ENCODE results near the gene XIAP.
"Not testable (repeated sequence)": the region's sequence is repeated elsewhere in the genome, so short reads cannot be mapped to it uniquely, and the experiment has no call there.

Gene XIAP

GRCh38 chrX:123873956-123874355 lies 14.1 kb downstream of the XIAP start:
- no CpG with 5 or more reads among the region's 1 CpG for WGBS, 2 experiments
- Histone ChIP-seq H3K9me3 (ENCODE audit: control insufficient read depth, low read length) (no peaks in the 10 kb centered on the region), H3K27me3 (ENCODE audit: control insufficient read depth, insufficient read depth, low read length, poor library complexity, severe bottlenecking) (no peaks in the 10 kb centered on the region)

GRCh38 chrX:123876177-123876576 lies 16.3 kb downstream of the XIAP start:
- H3K4me3 ChIP-seq (ENCODE audit: insufficient read depth, low read depth, low read length) = no peak overlapping the region
- WGBS, 2 experiments = 85 to 95% methylated on average over 1 to 2 of the region's 2 CpGs

More at GRCh38 chrX:123873956-123874355, 14.1 kb downstream of the XIAP start:
- Histone ChIP-seq H3K4me1 (ENCODE audit: control insufficient read depth, insufficient read depth, low read length) (no peaks in the 10 kb centered on the region), H3K4me3 (ENCODE audit: insufficient read depth, low read depth, low read length) (no peak overlapping the region), H3K36me3 (ENCODE audit: control insufficient read depth, insufficient read depth, low read length) (no peaks in the 10 kb centered on the region), H3K27ac (ENCODE audit: insufficient read depth, low read depth, low read length, poor library complexity, severe bottlenecking) (no peak overlapping the region)

GRCh38 chrX:123876844-123877243 lies 17.0 kb downstream of the XIAP start:
- H3K4me3 ChIP-seq (ENCODE audit: insufficient read depth, low read depth, low read length) = no peak overlapping the region
- no peaks in the 10 kb centered on the region for H3K27me3 ChIP-seq (ENCODE audit: control insufficient read depth, insufficient read depth, low read length, poor library complexity, severe bottlenecking)
- no peaks in the 10 kb centered on the region for H3K36me3 ChIP-seq (ENCODE audit: control insufficient read depth, insufficient read depth, low read length)
- no peak overlapping the region for H3K27ac ChIP-seq (ENCODE audit: insufficient read depth, low read depth, low read length, poor library complexity, severe bottlenecking)
- no peaks in the 10 kb centered on the region for H3K9me3 ChIP-seq (ENCODE audit: control insufficient read depth, low read length)
- 94 to 100% methylated on average over 2 of the region's 2 CpGs for WGBS, 2 experiments
- no peaks in the 10 kb centered on the region for H3K4me1 ChIP-seq (ENCODE audit: control insufficient read depth, insufficient read depth, low read length)

More at GRCh38 chrX:123876177-123876576, 16.3 kb downstream of the XIAP start:
- H3K4me1 ChIP-seq (ENCODE audit: control insufficient read depth, insufficient read depth, low read length) = no peaks in the 10 kb centered on the region
- H3K9me3 ChIP-seq (ENCODE audit: control insufficient read depth, low read length) = no peaks in the 10 kb centered on the region
- no peaks in the 10 kb centered on the region for H3K36me3 ChIP-seq (ENCODE audit: control insufficient read depth, insufficient read depth, low read length)
- no peaks in the 10 kb centered on the region for H3K27me3 ChIP-seq (ENCODE audit: control insufficient read depth, insufficient read depth, low read length, poor library complexity, severe bottlenecking)
- H3K27ac ChIP-seq (ENCODE audit: insufficient read depth, low read depth, low read length, poor library complexity, severe bottlenecking) = no peak overlapping the region

- Histone ChIP-seq H3K4me1 (ENCODE audit: control insufficient read depth, insufficient read depth, low read length) (no peaks in the 10 kb centered on the region), H3K9me3 (ENCODE audit: control insufficient read depth, low read length) (no peaks in the 10 kb centered on the region), H3K27me3 (ENCODE audit: control insufficient read depth, insufficient read depth, low read length, poor library complexity, severe bottlenecking) (no peaks in the 10 kb centered on the region), H3K36me3 (ENCODE audit: control insufficient read depth, insufficient read depth, low read length) (no peaks in the 10 kb centered on the region), H3K4me3 (ENCODE audit: insufficient read depth, low read depth, low read length) (no peak overlapping the region), H3K27ac (ENCODE audit: insufficient read depth, low read depth, low read length, poor library complexity, severe bottlenecking) (no peak overlapping the region)
- WGBS, 2 experiments = no CpG with 5 or more reads among the region's 2 CpGs
Observed at GRCh38 chrX:123878252-123878721, 18.4 kb downstream of the XIAP start.

- Histone ChIP-seq H3K27ac (ENCODE audit: insufficient read depth, low read depth, low read length, poor library complexity, severe bottlenecking) (no peak overlapping the region), H3K4me1 (ENCODE audit: control insufficient read depth, insufficient read depth, low read length) (no peaks in the 10 kb centered on the region), H3K36me3 (ENCODE audit: control insufficient read depth, insufficient read depth, low read length) (no peaks in the 10 kb centered on the region), H3K27me3 (ENCODE audit: control insufficient read depth, insufficient read depth, low read length, poor library complexity, severe bottlenecking) (no peaks in the 10 kb centered on the region), H3K9me3 (ENCODE audit: control insufficient read depth, low read length) (no peaks in the 10 kb centered on the region), H3K4me3 (ENCODE audit: insufficient read depth, low read depth, low read length) (no peak overlapping the region)
Observed at GRCh38 chrX:123881330-123881729, 21.5 kb downstream of the XIAP start.

GRCh38 chrX:123882391-123882790 lies 22.5 kb downstream of the XIAP start:
- H3K9me3 ChIP-seq (ENCODE audit: control insufficient read depth, low read length) = no peaks in the 10 kb centered on the region
- no peak overlapping the region for H3K27ac ChIP-seq (ENCODE audit: insufficient read depth, low read depth, low read length, poor library complexity, severe bottlenecking)
- H3K4me1 ChIP-seq (ENCODE audit: control insufficient read depth, insufficient read depth, low read length) = no peaks in the 10 kb centered on the region
- 92 to 95% methylated on average over 3 of the region's 3 CpGs for WGBS, 2 experiments
- no peaks in the 10 kb centered on the region for H3K36me3 ChIP-seq (ENCODE audit: control insufficient read depth, insufficient read depth, low read length)
- H3K4me3 ChIP-seq (ENCODE audit: insufficient read depth, low read depth, low read length) = no peak overlapping the region
- no peaks in the 10 kb centered on the region for H3K27me3 ChIP-seq (ENCODE audit: control insufficient read depth, insufficient read depth, low read length, poor library complexity, severe bottlenecking)

GRCh38 chrX:123884809-123885408 lies 25.1 kb downstream of the XIAP start:
- no peaks in the 10 kb centered on the region for H3K27me3 ChIP-seq (ENCODE audit: control insufficient read depth, insufficient read depth, low read length, poor library complexity, severe bottlenecking)
- H3K9me3 ChIP-seq (ENCODE audit: control insufficient read depth, low read length) = no peaks in the 10 kb centered on the region
- no peak overlapping the region for H3K4me3 ChIP-seq (ENCODE audit: insufficient read depth, low read depth, low read length)
- H3K4me1 ChIP-seq (ENCODE audit: control insufficient read depth, insufficient read depth, low read length) = no peaks in the 10 kb centered on the region
- H3K27ac ChIP-seq (ENCODE audit: insufficient read depth, low read depth, low read length, poor library complexity, severe bottlenecking) = no peak overlapping the region
- H3K36me3 ChIP-seq (ENCODE audit: control insufficient read depth, insufficient read depth, low read length) = no peaks in the 10 kb centered on the region

- Histone ChIP-seq H3K4me1 (ENCODE audit: control insufficient read depth, insufficient read depth, low read length) (no peaks in the 10 kb centered on the region), H3K27ac (ENCODE audit: insufficient read depth, low read depth, low read length, poor library complexity, severe bottlenecking) (no peak overlapping the region), H3K4me3 (ENCODE audit: insufficient read depth, low read depth, low read length) (no peak overlapping the region), H3K36me3 (ENCODE audit: control insufficient read depth, insufficient read depth, low read length) (no peaks in the 10 kb centered on the region), H3K9me3 (ENCODE audit: control insufficient read depth, low read length) (no peaks in the 10 kb centered on the region), H3K27me3 (ENCODE audit: control insufficient read depth, insufficient read depth, low read length, poor library complexity, severe bottlenecking) (no peaks in the 10 kb centered on the region)
- WGBS, 2 experiments = 88 to 93% methylated on average over 2 of the region's 3 CpGs
Observed at GRCh38 chrX:123899701-123900100, 39.8 kb downstream of the XIAP start.

GRCh38 chrX:123903261-123903660 lies 43.4 kb downstream of the XIAP start:
- not testable (repeated sequence) for H3K27ac ChIP-seq (ENCODE audit: insufficient read depth, low read depth, low read length, poor library complexity, severe bottlenecking); H3K36me3 ChIP-seq (ENCODE audit: control insufficient read depth, insufficient read depth, low read length); H3K4me1 ChIP-seq (ENCODE audit: control insufficient read depth, insufficient read depth, low read length); H3K9me3 ChIP-seq (ENCODE audit: control insufficient read depth, low read length); H3K27me3 ChIP-seq (ENCODE audit: control insufficient read depth, insufficient read depth, low read length, poor library complexity, severe bottlenecking); H3K4me3 ChIP-seq (ENCODE audit: insufficient read depth, low read depth, low read length)
- WGBS, 2 experiments = 97 to 98% methylated on average over 6 of the region's 7 CpGs

- H3K36me3 ChIP-seq (ENCODE audit: control insufficient read depth, insufficient read depth, low read length) = no peaks in the 10 kb centered on the region
- WGBS, 2 experiments = 90 to 92% methylated on average over 2 of the region's 2 CpGs
Observed at GRCh38 chrX:123905332-123905731, 45.5 kb downstream of the XIAP start.

More at GRCh38 chrX:123905332-123905731, 45.5 kb downstream of the XIAP start:
- Histone ChIP-seq H3K9me3 (ENCODE audit: control insufficient read depth, low read length) (no peaks in the 10 kb centered on the region), H3K4me3 (ENCODE audit: insufficient read depth, low read depth, low read length) (no peak overlapping the region), H3K4me1 (ENCODE audit: control insufficient read depth, insufficient read depth, low read length) (no peaks in the 10 kb centered on the region), H3K27me3 (ENCODE audit: control insufficient read depth, insufficient read depth, low read length, poor library complexity, severe bottlenecking) (no peaks in the 10 kb centered on the region), H3K27ac (ENCODE audit: insufficient read depth, low read depth, low read length, poor library complexity, severe bottlenecking) (no peak overlapping the region)

Data from ectodermal cell (in vitro differentiated cells).